MCF 10A (cell line): ENCODE data around the gene COQ8A. TPM values are rescaled to one million over a fixed set of nuclear protein-coding genes. Genes with fewer than 3 reads are reported as not detected.

Experiments used
- BruUV-seq: library from RNA; stranded (reverse); fragments of 400-500 nt; replicated peaks from 2 replicates; lab custom pipeline; 2021; lab: Mats Ljungman, UMichigan
- CTCF ChIA-PET: fragments of 300-600 bp; sonication (Branson Sonifier 250); formaldehyde crosslinking; extraction: SDS; loops from one replicate; lab custom pipeline; 2021; ENCODE audit warnings: antibody characterized with exemption, inconsistent platforms; lab: Yijun Ruan, JAX
- POLR2A ChIA-PET: fragments of 300-600, 350-650 bp; sonication (Branson Sonifier 250); formaldehyde crosslinking; extraction: SDS; loops from one replicate; lab custom pipeline; 2020; ENCODE audit warnings: antibody characterized with exemption, inconsistent platforms; lab: Yijun Ruan, JAX
- DNase-seq: peaks from one replicate; pipeline ENCODE4 v3.0.0-alpha.2; 2018; ENCODE audit not compliant: unreplicated experiment
- H3K27ac Mint-ChIP-seq: one replicate; pipeline ENCODE4 v1.8.0; 2022; ENCODE audit warnings: mild to moderate bottlenecking, low read depth, mixed read lengths; ENCODE audit not compliant: unreplicated experiment
- H3K27me3 Mint-ChIP-seq: one replicate; pipeline ENCODE4 v1.8.0; 2022; ENCODE audit warnings: mixed read lengths; ENCODE audit not compliant: insufficient read depth, unreplicated experiment
- H3K36me3 Mint-ChIP-seq: one replicate; pipeline ENCODE4 v1.8.0; 2022; ENCODE audit warnings: mild to moderate bottlenecking, moderate library complexity, mixed read lengths; ENCODE audit not compliant: insufficient read depth, unreplicated experiment
- H3K4me1 Mint-ChIP-seq: one replicate; pipeline ENCODE4 v1.8.0; 2022; ENCODE audit warnings: mixed read lengths; ENCODE audit not compliant: insufficient read depth, unreplicated experiment
- H3K4me3 Mint-ChIP-seq: one replicate; pipeline ENCODE4 v1.8.0; 2022; ENCODE audit warnings: mild to moderate bottlenecking, moderate library complexity, mixed read lengths; ENCODE audit not compliant: unreplicated experiment
- H3K9me3 Mint-ChIP-seq: one replicate; pipeline ENCODE4 v1.8.0; 2022; ENCODE audit warnings: mixed read lengths; ENCODE audit not compliant: unreplicated experiment
- intact Hi-C: fragments of 100-400 bp; cut with micrococcal nuclease; formaldehyde crosslinking; loops from 2 replicates; pipeline ENCODE4 v1.14.1; 2022
- total RNA-seq: library from RNA; stranded (reverse); gene quantifications from 2 replicates; pipeline ENCODE4 v1.2.3, GENCODE V29; 2022
- TF ChIP-seq, protein P1 (sequence below): fragments of 200-600 bp; IDR thresholded peaks from one replicate; pipeline ENCODE4 v1.8.0; 2022; ENCODE audit warnings: antibody characterized with exemption, mild to moderate bottlenecking; ENCODE audit not compliant: unreplicated experiment

Gene COQ8A
- total RNA-seq, 1 experiment from 2014 or later, result 26.4 TPM

DNA sequence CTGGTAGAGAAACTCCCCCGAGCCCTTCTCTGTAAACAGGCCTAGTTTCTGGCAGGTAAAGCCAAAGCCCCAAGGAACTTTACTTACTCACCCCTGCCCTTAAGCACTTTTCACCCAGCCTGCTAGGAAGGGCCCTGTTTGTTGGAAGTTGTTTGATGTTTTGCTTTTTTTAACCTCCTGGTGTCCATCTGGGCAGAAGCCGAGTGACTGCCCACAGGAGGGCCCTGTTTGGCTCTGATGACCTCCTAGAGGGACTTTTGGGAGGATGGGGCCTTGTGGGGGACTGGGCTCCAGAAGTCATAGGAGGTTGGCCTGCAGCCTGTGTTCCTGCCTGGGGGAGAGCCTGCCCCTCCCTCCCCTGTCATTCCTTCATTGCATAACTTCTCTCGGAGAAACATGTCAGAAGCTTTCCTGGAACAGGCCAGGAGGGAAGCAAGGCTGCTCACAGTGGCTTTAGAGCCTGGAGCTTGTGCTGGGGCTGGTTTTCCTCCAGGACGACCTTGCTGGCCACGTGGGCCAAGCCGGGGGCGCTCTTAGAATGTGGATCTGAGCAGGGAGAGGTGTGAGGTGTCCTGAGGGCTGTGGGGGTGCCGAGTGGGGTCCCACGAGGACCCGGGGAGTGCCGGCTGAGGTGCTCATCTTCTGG, 33.9 kb downstream of the COQ8A start:
- H3K27ac Mint-ChIP-seq, result peak overlapping the region; percentile 96
- H3K27me3 Mint-ChIP-seq, result no peaks in the 10 kb centered on the region
- H3K36me3 Mint-ChIP-seq, result peaks cover 49% of the 10 kb centered on the region
- TF ChIP-seq, protein P1, sequence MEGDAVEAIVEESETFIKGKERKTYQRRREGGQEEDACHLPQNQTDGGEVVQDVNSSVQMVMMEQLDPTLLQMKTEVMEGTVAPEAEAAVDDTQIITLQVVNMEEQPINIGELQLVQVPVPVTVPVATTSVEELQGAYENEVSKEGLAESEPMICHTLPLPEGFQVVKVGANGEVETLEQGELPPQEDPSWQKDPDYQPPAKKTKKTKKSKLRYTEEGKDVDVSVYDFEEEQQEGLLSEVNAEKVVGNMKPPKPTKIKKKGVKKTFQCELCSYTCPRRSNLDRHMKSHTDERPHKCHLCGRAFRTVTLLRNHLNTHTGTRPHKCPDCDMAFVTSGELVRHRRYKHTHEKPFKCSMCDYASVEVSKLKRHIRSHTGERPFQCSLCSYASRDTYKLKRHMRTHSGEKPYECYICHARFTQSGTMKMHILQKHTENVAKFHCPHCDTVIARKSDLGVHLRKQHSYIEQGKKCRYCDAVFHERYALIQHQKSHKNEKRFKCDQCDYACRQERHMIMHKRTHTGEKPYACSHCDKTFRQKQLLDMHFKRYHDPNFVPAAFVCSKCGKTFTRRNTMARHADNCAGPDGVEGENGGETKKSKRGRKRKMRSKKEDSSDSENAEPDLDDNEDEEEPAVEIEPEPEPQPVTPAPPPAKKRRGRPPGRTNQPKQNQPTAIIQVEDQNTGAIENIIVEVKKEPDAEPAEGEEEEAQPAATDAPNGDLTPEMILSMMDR, result no peak
- H3K4me3 Mint-ChIP-seq, result peak overlapping the region; percentile 38
- CTCF ChIA-PET, result interaction anchor here (0.5 to 1.5 kb wide), 6 partner anchors 23 to 576 kb away, joined by 3 to 5 read pairs (median 4); no protein-coding TSS in a partner anchor
- peak; percentile 80 for DNase-seq
- H3K9me3 Mint-ChIP-seq, result peaks cover 11% of the 10 kb centered on the region
- no TSS peak for BruUV-seq
- POLR2A ChIA-PET, result interaction anchor here (0.6 to 2.2 kb wide), 19 partner anchors 10 to 342 kb away, joined by 3 to 19 read pairs (median 3); partner anchors contain the start of genes COQ8A and PSEN2
- H3K4me1 Mint-ChIP-seq, result peaks cover 24% of the 10 kb centered on the region
- intact Hi-C loops, result no loop called here

DNA sequence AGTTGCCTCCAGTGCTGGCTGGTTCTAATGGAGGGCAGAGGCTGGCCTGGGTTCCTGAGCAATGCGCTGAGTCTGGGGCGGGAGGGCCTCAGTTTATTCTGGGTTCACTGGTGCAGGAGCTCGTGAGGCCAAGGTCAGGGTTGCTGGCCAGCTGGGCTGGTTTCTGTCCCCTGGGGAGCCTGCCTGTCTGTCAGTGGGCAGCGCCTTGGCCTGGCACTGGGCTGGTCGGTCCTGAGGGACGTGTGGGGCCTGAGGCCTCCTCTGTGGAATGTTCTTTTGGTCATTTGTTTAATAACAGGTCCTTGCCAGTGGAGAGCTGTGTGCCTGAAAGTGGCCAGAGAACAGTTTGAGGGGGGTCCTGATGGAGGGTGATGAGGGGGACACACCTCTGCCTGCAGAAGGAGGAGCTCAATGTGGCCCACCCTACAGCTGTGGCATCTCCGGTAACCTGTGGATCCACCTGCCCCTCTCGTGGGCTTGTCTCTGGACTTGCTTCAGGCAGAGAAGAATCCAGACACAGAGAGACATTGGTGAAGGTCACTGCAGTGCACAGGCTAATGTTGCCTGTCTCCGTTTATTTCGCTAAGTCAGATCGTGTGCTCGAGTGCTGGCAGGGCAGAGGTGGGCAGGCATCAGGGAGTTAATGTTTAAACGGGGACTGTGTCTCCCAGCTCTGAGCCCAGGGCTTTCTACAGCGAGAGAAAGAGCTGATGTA, 34.6 kb downstream of the COQ8A start:
- POLR2A ChIA-PET, result interaction anchor here (0.6 to 2.2 kb wide), 15 partner anchors 34 to 534 kb away, joined by 3 to 19 read pairs (median 3); partner anchors contain the start of genes COQ8A and PSEN2
- TF ChIP-seq, protein P1, result no peak
- peak overlapping the region; percentile 96 for H3K27ac Mint-ChIP-seq
- H3K4me3 Mint-ChIP-seq, result peak overlapping the region; percentile 38
- BruUV-seq, result no TSS peak
- no peak for DNase-seq
- peaks cover 44% of the 10 kb centered on the region for H3K36me3 Mint-ChIP-seq
- intact Hi-C loops, result no loop called here
- peaks cover 11% of the 10 kb centered on the region for H3K9me3 Mint-ChIP-seq
- H3K4me1 Mint-ChIP-seq, result peaks cover 24% of the 10 kb centered on the region
- CTCF ChIA-PET, result interaction anchor here (0.5 to 1.5 kb wide), 6 partner anchors 24 to 576 kb away, joined by 3 to 4 read pairs (median 3); no protein-coding TSS in a partner anchor
- no peaks in the 10 kb centered on the region for H3K27me3 Mint-ChIP-seq

DNA sequence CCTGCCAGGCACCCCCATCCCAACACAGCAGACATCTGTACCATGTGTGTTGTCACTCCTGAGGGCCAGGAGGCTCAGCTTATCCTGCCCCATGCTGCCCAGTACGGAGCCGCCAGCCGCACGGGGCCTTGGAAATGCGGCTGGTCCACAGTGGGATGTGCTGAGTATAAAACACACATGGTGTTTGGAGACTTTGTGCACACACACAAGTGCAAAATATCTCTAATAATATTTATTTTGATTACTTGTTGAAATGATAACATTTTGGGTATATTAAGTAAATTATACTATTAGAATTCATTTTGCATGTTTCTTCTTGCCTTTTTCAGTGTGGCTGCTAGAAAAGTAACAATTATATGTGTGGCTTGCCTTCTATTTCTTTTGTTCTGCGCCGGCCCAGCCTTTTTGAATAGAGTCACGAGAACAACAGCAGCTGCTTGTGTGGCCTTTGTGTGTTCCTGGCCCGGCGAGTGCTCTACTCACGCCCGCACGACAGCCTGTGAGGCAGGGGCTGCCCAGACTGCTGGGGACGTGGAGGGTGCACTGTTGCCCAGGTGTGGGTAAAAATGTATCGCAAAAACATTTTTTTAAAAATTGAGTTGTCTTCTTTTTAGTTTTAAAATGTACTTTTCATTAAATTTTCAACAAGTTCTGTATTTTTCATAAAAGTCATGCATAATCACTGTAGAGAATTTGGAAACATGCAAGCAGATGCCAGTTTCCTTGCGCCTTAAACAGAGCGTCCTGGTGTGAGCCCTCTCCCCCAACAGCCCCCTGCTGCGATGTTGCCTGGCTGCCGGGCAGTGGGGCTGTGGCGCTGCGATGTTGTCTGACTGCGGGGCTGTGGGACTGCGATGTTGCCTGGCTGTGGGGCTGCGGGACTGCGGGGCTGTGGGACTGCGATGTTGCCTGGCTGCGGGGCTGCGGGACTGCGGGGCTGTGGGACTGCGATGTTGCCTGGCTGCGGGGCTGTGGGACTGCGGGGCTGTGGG, 35.5 kb downstream of the COQ8A start:
- DNase-seq, result no peak
- BruUV-seq, result no TSS peak
- Mint-ChIP-seq H3K4me3 (no peak overlapping the region), H3K27me3 (no peaks in the 10 kb centered on the region), H3K27ac (no peak overlapping the region), H3K4me1 (peaks cover 24% of the 10 kb centered on the region), H3K36me3 (peaks cover 42% of the 10 kb centered on the region), H3K9me3 (peaks cover 11% of the 10 kb centered on the region)
- TF ChIP-seq, protein P1, result no peak
- intact Hi-C loops, result no loop called here
- ChIA-PET POLR2A (interaction anchor here (0.6 to 2.2 kb wide), 5 partner anchors 36 to 535 kb away, joined by 3 to 19 read pairs (median 4); partner anchors contain the start of gene COQ8A), CTCF (interaction anchor here (0.6 to 1.5 kb wide), 2 partner anchors 25 to 413 kb away, joined by 3 read pairs; no protein-coding TSS in a partner anchor)
